Measurements from ENCODE around the gene IRF2BP2. TPM values are rescaled to one million over a fixed set of nuclear protein-coding genes. Genes with fewer than 3 reads are reported as not detected.
"Not testable (repeated sequence)": the region's sequence is repeated elsewhere in the genome, so short reads cannot be mapped to it uniquely, and the experiment has no call there.

The IRF2BP2 gene
- total RNA-seq, 4 donors from 2014 or later: 82.7 to 120 (median 93.3) TPM

- in situ Hi-C loops (cut with MboI; ENCODE audit: low pct_ligation_motif_present in 1 of 4, low pct_unique_long_range_greater_than_20kb in 1 of 4, low sequenced_read_pairs in 3 of 4) (loop anchor here (5.0 to 10.0 kb wide), 5 partner anchors 51 to 489 kb away; no protein-coding TSS in a partner anchor), intact Hi-C loops (cut with DNase I; ENCODE audit: low total_unique reads) (no loop called here)
- no peak for DNase-seq
- no peaks in the 10 kb centered on the region for H3K27me3 ChIP-seq
- H3K4me3 ChIP-seq: no peak overlapping the region
- 87 to 94% methylated on average over 2 of the region's 2 CpGs for WGBS, 2 donors (ENCODE audit: low coverage in 1 of 2)
- TF ChIP-seq POLR2A (IDR thresholded peaks at IDR 0.05): no peak
- no peak for TF ChIP-seq POLR2AphosphoS5 (IDR thresholded peaks at IDR 0.05)
- TF ChIP-seq EP300 (IDR thresholded peaks at IDR 0.05; ENCODE audit: low read depth): no peak
- no peak for TF ChIP-seq CTCF (IDR thresholded peaks at IDR 0.05)
- peaks cover 15 to 27% (median 23%) of the 10 kb centered on the region in 4 donors for H3K4me1 ChIP-seq
- no peaks in the 10 kb centered on the region for H3K9me3 ChIP-seq
- no peak overlapping the region for H3K27ac ChIP-seq
- H3K36me3 ChIP-seq: no peaks in the 10 kb centered on the region
Observed at GRCh38 chr1:234595899-234596298, 14.1 kb downstream of the IRF2BP2 start.

DNA sequence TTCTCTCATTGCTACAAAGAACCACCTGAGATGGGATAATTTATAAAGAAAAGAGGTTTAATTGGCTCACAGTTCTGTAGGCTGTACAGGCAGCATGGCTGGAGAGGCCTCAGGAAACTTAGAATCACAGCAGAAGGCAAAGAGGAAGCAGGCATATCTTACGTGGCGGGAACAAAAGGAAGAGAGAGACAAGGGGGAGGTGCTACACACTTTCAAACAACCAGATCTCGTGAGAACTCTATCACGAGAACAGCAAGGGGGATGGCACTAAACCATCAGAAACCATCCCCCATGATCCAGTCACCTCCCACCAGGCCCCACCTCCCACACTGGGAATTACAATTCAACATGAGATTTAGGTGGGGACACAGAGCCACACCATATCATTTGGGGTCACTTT is 15.4 kb downstream of the IRF2BP2 start:
- H3K36me3 ChIP-seq; H3K4me3 ChIP-seq; H3K27me3 ChIP-seq; DNase-seq; H3K27ac ChIP-seq; intact Hi-C loops (cut with DNase I; ENCODE audit: low total_unique reads); H3K9me3 ChIP-seq: not testable (repeated sequence)
- in situ Hi-C loops (cut with MboI; ENCODE audit: low pct_ligation_motif_present in 1 of 4, low pct_unique_long_range_greater_than_20kb in 1 of 4, low sequenced_read_pairs in 3 of 4): loop anchor here in 3 of 4 donors (10.0 kb wide), 3 partner anchors 50 to 490 kb away; no protein-coding TSS in a partner anchor
- WGBS, 2 donors (ENCODE audit: low coverage in 1 of 2): 40 to 74% methylated on average over 1 to 4 of the region's 4 CpGs
- H3K4me1 ChIP-seq: peaks cover 10 to 18% (median 14%) of the 10 kb centered on the region in 4 donors

- no peak for TF ChIP-seq POLR2AphosphoS5 (IDR thresholded peaks at IDR 0.05)
- 94 to 98% methylated on average over 4 to 6 of the region's 6 CpGs for WGBS, 2 donors (ENCODE audit: low coverage in 1 of 2)
- H3K4me3 ChIP-seq: no peak overlapping the region
- in situ Hi-C loops (cut with MboI; ENCODE audit: low pct_ligation_motif_present in 1 of 4, low pct_unique_long_range_greater_than_20kb in 1 of 4, low sequenced_read_pairs in 3 of 4) (loop anchor here in 3 of 4 donors (10.0 kb wide), 3 partner anchors 49 to 491 kb away; no protein-coding TSS in a partner anchor), intact Hi-C loops (cut with DNase I; ENCODE audit: low total_unique reads) (loop anchor here (2.0 kb wide), 1 partner anchor 29 kb away; no protein-coding TSS in a partner anchor)
- H3K27me3 ChIP-seq: no peaks in the 10 kb centered on the region
- no peaks in the 10 kb centered on the region for H3K36me3 ChIP-seq
- H3K27ac ChIP-seq: no peak overlapping the region
- H3K4me1 ChIP-seq: peaks cover 6 to 12% (median 10%) of the 10 kb centered on the region in 4 donors
- no peak for DNase-seq
- no peaks in the 10 kb centered on the region for H3K9me3 ChIP-seq
Observed at GRCh38 chr1:234593771-234594504, 16.0 kb downstream of the IRF2BP2 start.

GRCh38 chr1:234593109-234593508 is 16.9 kb downstream of the IRF2BP2 start:
- in situ Hi-C loops (cut with MboI; ENCODE audit: low pct_ligation_motif_present in 1 of 4, low pct_unique_long_range_greater_than_20kb in 1 of 4, low sequenced_read_pairs in 3 of 4): loop anchor here in 3 of 4 donors (10.0 kb wide), 3 partner anchors 48 to 492 kb away; no protein-coding TSS in a partner anchor
- no peak for DNase-seq
- TF ChIP-seq CTCF (IDR thresholded peaks at IDR 0.05): no peak
- TF ChIP-seq EP300 (IDR thresholded peaks at IDR 0.05; ENCODE audit: low read depth): no peak
- TF ChIP-seq POLR2A (IDR thresholded peaks at IDR 0.05): no peak
- TF ChIP-seq POLR2AphosphoS5 (IDR thresholded peaks at IDR 0.05): no peak
- Histone ChIP-seq H3K9me3 (no peaks in the 10 kb centered on the region), H3K27me3 (no peaks in the 10 kb centered on the region), H3K4me1 (peaks cover 0 to 4% (median 2%) of the 10 kb centered on the region in 4 donors), H3K27ac (no peak overlapping the region), H3K4me3 (no peak overlapping the region), H3K36me3 (no peaks in the 10 kb centered on the region)
- intact Hi-C loops (cut with DNase I; ENCODE audit: low total_unique reads): loop anchor here (2.0 kb wide), 1 partner anchor 28 kb away; no protein-coding TSS in a partner anchor
- 91% methylated on average over 7 of the region's 7 CpGs; no CpG with 5 or more reads in 1 of the 2 donors for WGBS, 2 donors (ENCODE audit: low coverage in 1 of 2)

DNA sequence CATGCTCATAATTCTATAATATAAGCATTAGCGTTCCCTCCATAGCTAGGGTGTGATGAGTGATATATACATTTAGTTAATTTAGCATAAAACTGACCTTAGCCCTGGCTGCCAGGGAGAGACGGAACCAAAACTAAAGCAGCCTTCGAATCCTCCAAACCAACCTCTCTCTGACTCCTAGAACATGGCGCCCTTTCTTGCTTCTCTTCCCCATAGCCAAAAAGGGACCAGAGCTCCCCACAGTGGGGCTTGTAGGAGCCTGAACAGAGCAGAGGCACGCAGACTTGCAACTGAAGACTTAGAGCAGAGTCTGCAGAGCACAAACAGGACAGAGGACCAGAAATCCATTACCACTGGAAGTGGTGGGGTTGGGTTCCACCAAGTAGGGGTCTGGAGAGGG is 17.7 kb downstream of the IRF2BP2 start:
- Histone ChIP-seq H3K36me3 (no peaks in the 10 kb centered on the region), H3K4me3 (no peak overlapping the region), H3K4me1 (peaks cover 0 to 3% (median under 1%) of the 10 kb centered on the region in 4 donors), H3K27me3 (no peaks in the 10 kb centered on the region), H3K9me3 (no peaks in the 10 kb centered on the region), H3K27ac (no peak overlapping the region)
- TF ChIP-seq POLR2AphosphoS5 (IDR thresholded peaks at IDR 0.05) (no peak), EP300 (IDR thresholded peaks at IDR 0.05; ENCODE audit: low read depth) (no peak), CTCF (IDR thresholded peaks at IDR 0.05) (no peak)
- intact Hi-C loops (cut with DNase I; ENCODE audit: low total_unique reads): loop anchor here (2.0 kb wide), 1 partner anchor 27 kb away; no protein-coding TSS in a partner anchor
- 90 to 94% methylated on average over 2 to 5 of the region's 5 CpGs for WGBS, 2 donors (ENCODE audit: low coverage in 1 of 2)
- DNase-seq: no peak
- in situ Hi-C loops (cut with MboI; ENCODE audit: low pct_ligation_motif_present in 1 of 4, low pct_unique_long_range_greater_than_20kb in 1 of 4, low sequenced_read_pairs in 3 of 4): loop anchor here in 3 of 4 donors (10.0 kb wide), 3 partner anchors 47 to 493 kb away; no protein-coding TSS in a partner anchor

All from transverse colon (tissue), 4 donors.